K562 (cell line): ENCODE results near the gene PFAS. TPM values are rescaled to one million over a fixed set of nuclear protein-coding genes. Genes with fewer than 3 reads are reported as not detected.

Experiments
- AFF4 ChIP-seq: sonication (generic); formaldehyde crosslinking; IDR thresholded peaks from 2 replicates; pipeline ENCODE4 v1.8.0; 2023; ENCODE audit warnings: mild to moderate bottlenecking, missing genetic modification reagents
- ATF3 ChIP-seq, 2 experiments: fragments of 450-650 bp in 1 of 2; sonication (generic) in 1 of 2; formaldehyde crosslinking in 1 of 2; IDR thresholded peaks in 1 of 2; conservative IDR thresholded peaks in 1 of 2; 2 replicates each; pipeline versions ENCODE4 v1.6.1 to v1.8.1; 2016 to 2023; ENCODE audit warnings: mild to moderate bottlenecking in 2 of 2, moderate library complexity in 2 of 2, inconsistent platforms in 1 of 2, missing genetic modification reagents in 1 of 2
- CC2D1A ChIP-seq: fragments of 450-650 bp; IDR thresholded peaks from 2 replicates; pipeline ENCODE4 v1.6.1; 2017; ENCODE audit warnings: mild to moderate bottlenecking
- E2F6 ChIP-seq, 2 experiments: IDR thresholded peaks; 2 replicates each; pipeline ENCODE4 v1.6.1; 2011; ENCODE audit warnings: borderline replicate concordance in 1 of 2, control low read depth in 1 of 2, low read depth in 1 of 2, low read length in 1 of 2, mild to moderate bottlenecking in 1 of 2, mixed read lengths in 1 of 2, moderate library complexity in 1 of 2; ENCODE audit not compliant: insufficient read depth in 1 of 2, insufficient read length in 1 of 2, poor library complexity in 1 of 2, severe bottlenecking in 1 of 2; ENCODE audit errors: extremely low read depth in 1 of 2
- EGR1 ChIP-seq: fragments of 450-650 bp; conservative IDR thresholded peaks from 2 replicates; pipeline ENCODE4 v1.6.1; 2017; ENCODE audit warnings: mild to moderate bottlenecking
- HDAC2 ChIP-seq: fragments of 450-650 bp; IDR thresholded peaks from 2 replicates; pipeline ENCODE4 v1.6.1; 2016; ENCODE audit warnings: mild to moderate bottlenecking
- KLF6 ChIP-seq: fragments of 250-450 bp; sonication (Bioruptor Pico); IDR thresholded peaks from 2 replicates; pipeline ENCODE4 v1.4.0; 2020; ENCODE audit warnings: mild to moderate bottlenecking, moderate library complexity, borderline replicate concordance
- MBD2 ChIP-seq: sonication (generic); IDR thresholded peaks from 2 replicates; pipeline ENCODE4 v1.6.1; 2016; ENCODE audit warnings: low read depth, borderline replicate concordance
- MXI1 ChIP-seq: IDR thresholded peaks from 2 replicates; pipeline ENCODE4 v1.6.1; 2011; ENCODE audit warnings: low read depth, mild to moderate bottlenecking, improper control_type of control experiment, low read length
- NFYB ChIP-seq: IDR thresholded peaks from 2 replicates; pipeline ENCODE4 v1.6.1; 2011; ENCODE audit warnings: mild to moderate bottlenecking, moderate library complexity; ENCODE audit not compliant: insufficient read length; ENCODE audit errors: extremely low read depth
- NR2C2 ChIP-seq, 2 experiments: fragments of 200-800 bp in 1 of 2; sonication (Bioruptor generic) in 1 of 2; sonication (generic) in 1 of 2; formaldehyde crosslinking in 1 of 2; IDR thresholded peaks; 2 replicates each; pipeline versions ENCODE4 v1.6.1 to v1.8.0; 2016 to 2022; ENCODE audit warnings: mild to moderate bottlenecking in 1 of 2, missing compliant biosample characterization in 1 of 2, missing genetic modification characterization in 1 of 2, missing genetic modification reagents in 1 of 2
- PCBP1 ChIP-seq: fragments of 200-400 bp; formaldehyde crosslinking; IDR thresholded peaks from 2 replicates; pipeline ENCODE4 v1.6.1; 2018; ENCODE audit warnings: mild to moderate bottlenecking, low read depth, low read length; ENCODE audit not compliant: poor library complexity, severe bottlenecking
- POLR2A ChIP-seq: fragments of 450-650 bp; conservative IDR thresholded peaks from 2 replicates; pipeline ENCODE4 v1.6.1; 2016
- POLR2B ChIP-seq: fragments of 450-650 bp; IDR thresholded peaks from 2 replicates; pipeline ENCODE4 v1.6.1; 2018; ENCODE audit warnings: low read depth; ENCODE audit not compliant: partially characterized antibody
- RBM25 ChIP-seq: fragments of 200-400 bp; formaldehyde crosslinking; IDR thresholded peaks from 2 replicates; pipeline ENCODE4 v1.6.1; 2018; ENCODE audit warnings: low read length, low read depth, moderate library complexity; ENCODE audit not compliant: severe bottlenecking
- SUPT5H ChIP-seq: fragments of 450-650 bp; IDR thresholded peaks from 2 replicates; pipeline ENCODE4 v1.6.1; 2016
- TAF7 ChIP-seq: fragments of 450-650 bp; IDR thresholded peaks from 2 replicates; pipeline ENCODE4 v1.6.1; 2016; ENCODE audit warnings: missing genetic modification characterization, missing compliant biosample characterization
- USF1 ChIP-seq: sonication (generic); formaldehyde crosslinking; IDR thresholded peaks from 2 replicates; pipeline ENCODE4 v1.9.0; 2022; ENCODE audit warnings: mild to moderate bottlenecking, missing genetic modification reagents
- ZNF384 ChIP-seq: IDR thresholded peaks from 2 replicates; pipeline ENCODE4 v1.6.1; 2012; ENCODE audit warnings: low read depth, low read length, improper control_type of control experiment
- polyA plus RNA-seq, 8 experiments: library from polyadenylated mRNA; depleted of rRNA in 4 of 8; stranded (reverse) in 5 of 8; unstranded in 3 of 8; fragments of >200 nt; fragmentation: Nextera tagmentation in 2 of 8; fragmentation: Illumina TruSeq in 1 of 8; extraction: Ambion mirVana in 2 of 8; extraction: Trizol in 1 of 8; gene quantifications; 2 replicates each; pipeline versions ENCODE4 v1.2.1 to v1.2.3, GENCODE V29; 2011 to 2014; ENCODE audit warnings: inconsistent platforms in 1 of 8, missing spikeins in 1 of 8
- total RNA-seq, 7 experiments: library from RNA; depleted of rRNA in 6 of 7; stranded (reverse); fragments of >200 nt in 6 of 7; fragmentation: Illumina TruSeq in 2 of 7; extraction: Trizol in 2 of 7; gene quantifications; 2 replicates each; pipeline versions ENCODE4 v1.2.1 to v1.2.3, GENCODE V29; 2011 to 2021; ENCODE audit warnings: low replicate concordance in 1 of 7

PFAS gene
- total and polyA plus RNA-seq, 9 of the 15 experiments (the other 6 are each of a cell fraction or from before 2014, with no cell fraction given) = 11.6 to 131 (median 43.9) TPM

- 0 out of 2 replicates have a peak, but pooled peaks have one; percentile 5 for TF ChIP-seq USF1 (CRISPR knock-in tag)
- TF ChIP-seq KLF6 (CRISPR knock-in tag) = peak; percentile 72; the same call in 1 of the 2 replicates
- TF ChIP-seq E2F6 (IDR thresholded peaks at IDR 0.05; ENCODE audit: borderline replicate concordance in 1 of 2, extremely low read depth in 1 of 2, insufficient read depth in 1 of 2, insufficient read length in 1 of 2, low read depth in 1 of 2, low read length in 1 of 2, poor library complexity in 1 of 2, severe bottlenecking in 1 of 2) = peak; percentile 81 to 96
- TF ChIP-seq SUPT5H = peak; percentile 90
- TF ChIP-seq POLR2B = peak; percentile 86
- peak; percentile 69 for TF ChIP-seq RBM25
- TF ChIP-seq CC2D1A = peak; percentile 69; the same call in 1 of the 2 replicates
- 0 out of 2 replicates have a peak, but pooled peaks have one; percentile 15 for TF ChIP-seq TAF7 (tag)
- 0 out of 2 replicates have a peak, but pooled peaks have one; percentile 11 for TF ChIP-seq ATF3 (IDR thresholded peaks at IDR 0.05)
- TF ChIP-seq ATF3 (CRISPR knock-in tag; conservative IDR thresholded peaks at IDR 0.05) = no peak; the same call in 1 of the 2 replicates
- TF ChIP-seq MXI1 = peak; percentile 79; the same call in 1 of the 2 replicates
- peak; percentile 86 for TF ChIP-seq NFYB
- TF ChIP-seq EGR1 = peak; percentile 86
- peak; percentile 67 for TF ChIP-seq PCBP1
- TF ChIP-seq NR2C2 (CRISPR knock-in tag; IDR thresholded peaks at IDR 0.05) = no peak
- TF ChIP-seq NR2C2 (tag; IDR thresholded peaks at IDR 0.05) = peak; percentile 55; the same call in 1 of the 2 replicates
- no peak for TF ChIP-seq ZNF384
- TF ChIP-seq MBD2 = peak; percentile 76; the same call in 1 of the 2 replicates
- peak; percentile 95 for TF ChIP-seq POLR2A
- TF ChIP-seq AFF4 = peak; percentile 67; the same call in 1 of the 2 replicates
- TF ChIP-seq HDAC2 = peak; percentile 85; the same call in 1 of the 2 replicates
These were observed 39.0 kb upstream of the PFAS start, which contains the start of gene AURKB (continued) for GRCh38 chr17:8209907-8210760.
